ENCODE results near the gene DHX38.

Gene DHX38

DNA sequence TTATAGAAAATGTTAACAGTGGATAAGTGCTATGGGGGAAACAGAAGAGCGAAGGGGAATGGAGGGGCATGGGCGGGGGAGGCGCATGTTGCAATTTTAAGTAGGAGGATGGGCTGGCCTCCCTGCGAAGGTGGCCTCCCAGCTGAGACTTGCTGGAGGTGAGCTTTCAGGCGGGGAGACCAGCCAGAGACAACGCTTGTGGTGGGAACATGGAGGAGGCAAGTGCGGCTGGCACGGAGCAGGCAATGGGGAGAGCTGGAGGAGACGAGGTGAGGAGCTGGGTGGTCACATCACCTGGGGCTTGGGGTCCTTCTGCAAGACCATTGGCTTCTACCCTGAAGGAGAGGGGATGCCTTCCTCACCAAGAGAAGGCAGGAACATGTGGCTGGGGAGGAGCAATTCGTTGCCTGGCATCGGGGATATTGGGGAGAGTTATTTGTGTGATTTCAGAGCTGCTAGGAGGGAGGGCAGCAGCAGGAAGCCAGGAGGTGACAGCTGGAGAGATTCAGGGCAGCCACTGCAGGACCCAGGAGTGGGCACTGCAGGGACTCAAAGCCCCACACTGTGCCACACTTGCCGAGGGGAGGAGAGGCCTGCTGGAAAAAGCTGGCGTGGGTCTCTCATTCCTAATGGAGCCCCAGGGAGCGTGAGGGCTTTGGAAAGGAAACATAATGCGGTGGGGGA, 43.9 kb downstream of the DHX38 start:
- DNase-seq (ENCODE audit: low read depth) = no peak
- H3K4me3 ChIP-seq (ENCODE audit: low read depth, low read length) = no peak overlapping the region
- TF ChIP-seq, protein P1, sequence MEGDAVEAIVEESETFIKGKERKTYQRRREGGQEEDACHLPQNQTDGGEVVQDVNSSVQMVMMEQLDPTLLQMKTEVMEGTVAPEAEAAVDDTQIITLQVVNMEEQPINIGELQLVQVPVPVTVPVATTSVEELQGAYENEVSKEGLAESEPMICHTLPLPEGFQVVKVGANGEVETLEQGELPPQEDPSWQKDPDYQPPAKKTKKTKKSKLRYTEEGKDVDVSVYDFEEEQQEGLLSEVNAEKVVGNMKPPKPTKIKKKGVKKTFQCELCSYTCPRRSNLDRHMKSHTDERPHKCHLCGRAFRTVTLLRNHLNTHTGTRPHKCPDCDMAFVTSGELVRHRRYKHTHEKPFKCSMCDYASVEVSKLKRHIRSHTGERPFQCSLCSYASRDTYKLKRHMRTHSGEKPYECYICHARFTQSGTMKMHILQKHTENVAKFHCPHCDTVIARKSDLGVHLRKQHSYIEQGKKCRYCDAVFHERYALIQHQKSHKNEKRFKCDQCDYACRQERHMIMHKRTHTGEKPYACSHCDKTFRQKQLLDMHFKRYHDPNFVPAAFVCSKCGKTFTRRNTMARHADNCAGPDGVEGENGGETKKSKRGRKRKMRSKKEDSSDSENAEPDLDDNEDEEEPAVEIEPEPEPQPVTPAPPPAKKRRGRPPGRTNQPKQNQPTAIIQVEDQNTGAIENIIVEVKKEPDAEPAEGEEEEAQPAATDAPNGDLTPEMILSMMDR (IDR thresholded peaks at IDR 0.05; ENCODE audit: control insufficient read depth, extremely low read depth, insufficient read depth) = no peak

DNA sequence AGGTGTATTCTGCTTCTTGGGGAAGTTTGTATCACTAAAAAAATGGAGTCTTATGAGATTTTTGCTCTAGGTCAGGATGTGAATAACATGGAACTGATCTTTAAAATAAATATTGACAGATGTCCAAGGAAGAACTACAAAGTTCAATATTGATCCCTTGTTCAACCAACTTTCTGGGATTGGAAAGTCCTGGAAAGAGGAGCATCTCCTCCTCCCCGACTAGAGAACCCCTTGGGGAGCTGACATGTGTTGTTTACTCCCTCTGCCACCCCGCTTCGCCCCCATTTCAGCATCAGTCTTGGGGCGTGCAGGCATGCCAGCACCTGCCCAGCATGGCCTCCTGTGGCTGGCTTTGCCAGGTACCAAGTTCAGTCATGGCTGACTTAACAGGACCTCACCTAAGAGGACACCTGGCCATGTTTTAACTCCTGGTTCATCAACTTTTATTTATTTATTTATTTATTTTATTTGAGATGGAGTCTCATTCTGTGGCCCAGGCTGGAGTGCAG, 44.5 kb downstream of the DHX38 start:
- no peak overlapping the region for H3K4me3 ChIP-seq (ENCODE audit: low read depth, low read length)
- no peak for DNase-seq (ENCODE audit: low read depth)
- TF ChIP-seq, protein P1 (IDR thresholded peaks at IDR 0.05; ENCODE audit: control insufficient read depth, extremely low read depth, insufficient read depth) = no peak

DNA sequence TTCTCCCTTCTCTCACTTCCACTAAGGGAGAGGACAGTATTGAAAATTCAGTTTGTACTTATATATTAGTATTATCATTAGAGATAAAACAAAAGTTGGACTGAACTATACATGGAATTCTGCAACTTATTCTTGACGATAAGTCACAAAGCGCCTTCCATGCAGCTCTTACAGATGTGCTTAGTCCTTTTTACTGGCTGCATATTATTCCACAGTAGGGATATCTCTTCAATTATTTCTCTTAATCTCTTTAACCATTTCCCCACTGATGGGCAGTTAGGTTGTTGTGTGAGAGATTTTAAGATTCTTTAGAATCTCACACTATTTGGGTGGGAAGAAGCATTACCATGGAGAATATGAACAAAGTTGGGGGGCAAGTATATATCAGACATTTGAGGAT, 46.3 kb downstream of the DHX38 start:
- DNase-seq (ENCODE audit: low read depth) = no peak

DNA sequence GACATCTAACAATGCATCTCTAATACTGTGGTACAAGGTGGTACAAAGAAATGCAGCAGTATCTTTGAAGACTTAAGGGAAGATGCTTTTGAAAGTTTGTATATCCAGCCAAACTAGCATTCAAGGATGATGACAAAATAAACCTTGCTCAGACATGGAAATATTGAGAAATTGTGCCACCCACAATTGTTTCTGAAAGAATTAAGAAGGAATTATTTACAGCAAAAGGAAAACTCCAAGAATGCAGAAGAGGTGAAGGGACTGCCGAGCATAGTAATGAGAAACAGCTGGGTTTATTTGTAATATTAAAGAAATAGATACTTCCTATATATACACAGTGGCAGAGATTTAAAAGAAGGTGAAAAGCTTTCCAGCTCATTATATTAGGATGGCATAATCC, 48.8 kb downstream of the DHX38 start:
- TF ChIP-seq, protein P1 (IDR thresholded peaks at IDR 0.05; ENCODE audit: control insufficient read depth, extremely low read depth, insufficient read depth) = no peak
- H3K4me3 ChIP-seq (ENCODE audit: low read depth, low read length) = no peak overlapping the region
- DNase-seq (ENCODE audit: low read depth) = no peak

More for the DNA sequence above, 46.3 kb downstream of the DHX38 start:
- no peak overlapping the region for H3K4me3 ChIP-seq (ENCODE audit: low read depth, low read length)
- TF ChIP-seq, protein P1 (IDR thresholded peaks at IDR 0.05; ENCODE audit: control insufficient read depth, extremely low read depth, insufficient read depth) = no peak

DNA sequence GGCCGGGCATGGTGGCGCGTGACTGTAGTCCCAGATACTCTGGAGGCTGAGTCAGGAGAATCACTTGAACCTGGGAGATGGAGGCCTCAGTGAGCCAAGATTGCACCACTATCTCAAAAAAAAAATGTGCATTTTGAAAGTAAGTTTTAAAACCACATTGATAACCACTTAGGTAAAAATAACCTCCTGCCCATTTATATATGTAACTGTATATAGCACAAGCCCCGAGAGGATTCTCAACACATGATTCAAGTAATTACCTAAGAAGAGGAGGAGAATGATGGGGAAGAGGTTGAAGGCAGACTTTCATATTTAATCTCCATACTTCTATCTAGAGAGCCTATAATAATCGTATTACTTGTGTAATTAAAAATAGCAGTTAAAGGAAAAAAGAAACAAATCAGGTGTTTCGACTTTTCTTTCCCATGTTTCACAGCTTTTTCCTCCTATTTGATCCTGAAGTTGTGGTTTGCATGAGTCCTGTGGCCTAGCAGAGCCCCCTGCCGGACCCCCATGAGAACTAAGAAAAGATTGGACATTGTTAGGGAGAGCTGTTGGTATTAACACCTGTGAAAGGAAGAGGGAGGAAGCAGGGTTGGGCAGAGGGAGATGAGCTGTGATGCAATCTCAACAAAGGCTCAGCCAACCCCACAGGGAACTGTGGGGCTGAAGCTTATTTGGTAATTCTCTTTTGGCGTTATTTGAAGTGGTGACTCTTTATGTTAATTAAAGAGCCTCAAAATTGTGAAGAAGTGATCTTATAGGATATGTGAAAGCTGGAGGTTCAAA, 56.2 kb downstream of the DHX38 start:
- TF ChIP-seq, protein P1 (IDR thresholded peaks at IDR 0.05; ENCODE audit: control insufficient read depth, extremely low read depth, insufficient read depth) = no peak
- DNase-seq (ENCODE audit: low read depth) = no peak
- H3K4me3 ChIP-seq (ENCODE audit: low read depth, low read length) = no peak overlapping the region

DNA sequence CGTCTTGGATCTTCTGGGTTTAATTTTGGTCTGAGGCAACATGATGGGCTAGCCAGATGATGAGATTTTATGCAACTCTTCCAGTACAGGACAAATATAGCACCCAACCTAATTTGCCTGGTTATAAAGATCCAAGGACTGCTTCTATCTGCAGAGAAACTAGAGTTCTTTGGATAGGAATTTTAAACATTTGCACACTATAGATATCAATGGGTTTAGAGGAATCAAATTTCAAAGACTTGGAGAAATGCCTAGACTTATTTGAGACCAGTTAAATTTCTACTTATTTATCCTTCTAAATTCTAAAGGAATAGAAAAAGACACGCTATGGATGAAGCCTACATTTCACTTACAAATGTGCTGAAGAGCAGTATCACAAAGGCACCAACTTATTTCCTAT, 65.7 kb downstream of the DHX38 start:
- DNase-seq (ENCODE audit: low read depth) = no peak
- TF ChIP-seq, protein P1 (IDR thresholded peaks at IDR 0.05; ENCODE audit: control insufficient read depth, extremely low read depth, insufficient read depth) = no peak
- H3K4me3 ChIP-seq (ENCODE audit: low read depth, low read length) = no peak overlapping the region
